A673 (cell line): ENCODE data around the gene AUH.

ENCODE experiments used
- CTCF ChIP-seq: fragments of 300-800, 200-600 bp; sonication (generic); conservative IDR thresholded peaks from 2 replicates; pipeline ENCODE4 v1.5.1; 2017; ENCODE audit warnings: low read depth, mild to moderate bottlenecking, antibody characterized with exemption, low read length, moderate library complexity, mixed read lengths
- EZH2 ChIP-seq: fragments of 200-600 bp; sonication (generic); IDR thresholded peaks from 2 replicates; pipeline ENCODE4 v1.6.1; 2017; ENCODE audit warnings: borderline replicate concordance, low read depth, mild to moderate bottlenecking, mixed read lengths, antibody characterized with exemption, low read length; ENCODE audit not compliant: poor library complexity, severe bottlenecking

GRCh38 chr9:91181541-91181940 is 180.2 kb downstream of the AUH start:
- TF ChIP-seq CTCF (no peak), EZH2 (no peak)
